Panc1 (cell line): ENCODE measurements around the gene SERPINB10. TPM values are rescaled to one million over a fixed set of nuclear protein-coding genes. Genes with fewer than 3 reads are reported as not detected.

Experiments
- ATAC-seq: fragments of 200-7000 bp; cut with Tn5 transposase; 2 replicates; pipeline ENCODE4 v1.9.1; 2020; ENCODE audit warnings: mild to moderate bottlenecking, moderate library complexity
- BruUV-seq: library from RNA; stranded (reverse); fragments of 400-500 nt; replicated peaks from 2 replicates; lab custom pipeline; 2021; lab: Mats Ljungman, UMichigan
- CTCF ChIA-PET: fragments of 300-600 bp; sonication (Branson Sonifier 250); formaldehyde crosslinking; loops from one replicate; lab custom pipeline; 2022; ENCODE audit warnings: antibody characterized with exemption; lab: Charles Lee
- POLR2A ChIA-PET: fragments of 300-600 bp; sonication (Branson Sonifier 250); formaldehyde crosslinking; loops from one replicate; lab custom pipeline; 2022; ENCODE audit warnings: antibody characterized with exemption; lab: Charles Lee
- DNase-seq: peaks from one replicate; pipeline ENCODE4 v3.0.0-alpha.2; 2010; ENCODE audit warnings: low read depth, low spot score
- H3K27ac ChIP-seq: 2 replicates; pipeline ENCODE4 v1.5.1; 2011; ENCODE audit warnings: mild to moderate bottlenecking, low read length, inconsistent platforms
- H3K27me3 ChIP-seq: fragments of 200-500 bp; sonication (Bioruptor generic); 2 replicates; pipeline ENCODE4 v1.6.0; 2014; ENCODE audit warnings: low read length, inconsistent platforms; ENCODE audit not compliant: control insufficient read depth, insufficient read depth
- H3K36me3 ChIP-seq: fragments of 200-500 bp; sonication (Bioruptor generic); 2 replicates; pipeline ENCODE4 v1.5.1; 2014; ENCODE audit warnings: inconsistent platforms, mild to moderate bottlenecking, low read length, moderate library complexity; ENCODE audit not compliant: control insufficient read depth, insufficient read depth
- H3K4me1 ChIP-seq: 2 replicates; pipeline ENCODE4 v1.5.1; 2011; ENCODE audit warnings: inconsistent platforms, mild to moderate bottlenecking, low read length, moderate library complexity; ENCODE audit not compliant: control insufficient read depth, insufficient read depth
- H3K4me3 ChIP-seq, 2 experiments: 2 replicates each; pipeline ENCODE4 v1.5.1; 2011 to 2012; ENCODE audit warnings: low read depth in 2 of 2, low read length in 2 of 2, mild to moderate bottlenecking in 2 of 2, inconsistent platforms in 1 of 2, moderate library complexity in 1 of 2
- H3K9me3 ChIP-seq: fragments of 200-500 bp; sonication (Bioruptor generic); 2 replicates; pipeline ENCODE4 v1.5.1; 2014; ENCODE audit warnings: low read depth, mild to moderate bottlenecking, inconsistent platforms, low read length, moderate library complexity; ENCODE audit not compliant: control insufficient read depth, insufficient read depth
- CTCF ChIP-seq: fragments of 450-650 bp; IDR thresholded peaks from 2 replicates; pipeline ENCODE4 v1.5.1; 2017; ENCODE audit warnings: mild to moderate bottlenecking
- POLR2AphosphoS5 ChIP-seq: IDR thresholded peaks from 2 replicates; pipeline ENCODE4 v1.6.1; 2012; ENCODE audit warnings: mild to moderate bottlenecking, low read depth, low read length, moderate library complexity
- REST ChIP-seq, 2 experiments: IDR thresholded peaks; 2 replicates each; pipeline ENCODE4 v1.6.1; 2011 to 2012; ENCODE audit warnings: low read depth in 2 of 2, control low read depth in 1 of 2, low read length in 1 of 2, mild to moderate bottlenecking in 1 of 2, moderate library complexity in 1 of 2; ENCODE audit not compliant: insufficient read depth in 1 of 2
- SIN3A ChIP-seq: IDR thresholded peaks from 2 replicates; pipeline ENCODE4 v1.6.1; 2012; ENCODE audit warnings: low read depth, mild to moderate bottlenecking, low read length, moderate library complexity, borderline replicate concordance; ENCODE audit not compliant: insufficient read depth
- TCF7L2 ChIP-seq: IDR thresholded peaks from 2 replicates; pipeline ENCODE4 v1.6.1; 2011; ENCODE audit warnings: mild to moderate bottlenecking, low read depth, low read length, inconsistent platforms
- in situ Hi-C: cut with HindIII; loops from 2 replicates; pipeline ENCODE4 v1.10.0; 2016; ENCODE audit warnings: low sequenced_read_pairs, low pct_unique_long_range_greater_than_20kb
- intact Hi-C: fragments of 100-400 bp; cut with micrococcal nuclease; formaldehyde crosslinking; loops from one replicate; pipeline ENCODE4 v1.10.0; 2022; ENCODE audit not compliant: unreplicated experiment
- total RNA-seq: library from RNA; stranded (reverse); gene quantifications from one replicate; pipeline ENCODE4 v1.2.1, GENCODE V29; 2021; ENCODE audit not compliant: unreplicated experiment

The SERPINB10 gene
- total RNA-seq, 1 experiment from 2014 or later, result not detected

GRCh38 chr18:63922049-63922448 lies 14.3 kb downstream of the SERPINB10 start:
- H3K27me3 ChIP-seq, result no peaks in the 10 kb centered on the region
- ChIA-PET POLR2A (no interaction called here), CTCF (no interaction called here)
- no TSS peak for BruUV-seq
- no peaks in the 10 kb centered on the region for H3K9me3 ChIP-seq
- in situ Hi-C loops (no loop called here), intact Hi-C loops (no loop called here)
- ATAC-seq (no peak), DNase-seq (no peak)
- no peak overlapping the region for H3K4me3 ChIP-seq
- no peaks in the 10 kb centered on the region for H3K36me3 ChIP-seq
- no peaks in the 10 kb centered on the region for H3K4me1 ChIP-seq
- no peak overlapping the region for H3K27ac ChIP-seq
- TF ChIP-seq SIN3A (no peak), REST (IDR thresholded peaks at IDR 0.05; ENCODE audit: insufficient read depth in 1 of 2, low read depth in 2 of 2, low read length in 1 of 2) (no peak), TCF7L2 (no peak), CTCF (no peak), POLR2AphosphoS5 (no peak)

- DNase-seq (no peak), ATAC-seq (no peak)
- ChIA-PET CTCF (no interaction called here), POLR2A (no interaction called here)
- TF ChIP-seq TCF7L2 (no peak), POLR2AphosphoS5 (no peak), SIN3A (no peak), CTCF (no peak), REST (IDR thresholded peaks at IDR 0.05; ENCODE audit: insufficient read depth in 1 of 2, low read depth in 2 of 2, low read length in 1 of 2) (no peak)
- H3K27me3 ChIP-seq, result no peaks in the 10 kb centered on the region
- no TSS peak for BruUV-seq
- H3K27ac ChIP-seq, result no peak overlapping the region
- H3K4me3 ChIP-seq, result no peak overlapping the region
- H3K9me3 ChIP-seq, result no peaks in the 10 kb centered on the region
- H3K36me3 ChIP-seq, result no peaks in the 10 kb centered on the region
- intact Hi-C loops, result no loop called here
- in situ Hi-C loops, result no loop called here
- no peaks in the 10 kb centered on the region for H3K4me1 ChIP-seq
These were observed 16.8 kb downstream of the SERPINB10 start for GRCh38 chr18:63924551-63924950.
